Endodermal cell (in vitro differentiated cells): ENCODE measurements around the gene MS4A5. TPM values are rescaled to one million over a fixed set of nuclear protein-coding genes. Genes with fewer than 3 reads are reported as not detected.

ENCODE experiments used
- DNase-seq: peaks from one replicate; pipeline ENCODE4 v3.0.0-alpha.2; 2017
- H3K27ac ChIP-seq: 2 replicates; pipeline ENCODE4 v1.5.1; 2013; ENCODE audit warnings: mild to moderate bottlenecking, low read depth, low read length, moderate library complexity
- H3K27me3 ChIP-seq: 2 replicates; pipeline ENCODE4 v1.6.1; 2013; ENCODE audit warnings: mild to moderate bottlenecking, low read length, moderate library complexity; ENCODE audit not compliant: insufficient read depth, control insufficient read depth, poor library complexity, severe bottlenecking
- H3K36me3 ChIP-seq: 2 replicates; pipeline ENCODE4 v1.7.0; 2013; ENCODE audit warnings: mild to moderate bottlenecking, low read length, moderate library complexity; ENCODE audit not compliant: control insufficient read depth, insufficient read depth
- H3K4me1 ChIP-seq: one replicate; pipeline ENCODE4 v1.7.0; 2013; ENCODE audit warnings: low read length; ENCODE audit not compliant: control insufficient read depth, insufficient read depth
- H3K4me3 ChIP-seq: 2 replicates; pipeline ENCODE4 v1.5.1; 2013; ENCODE audit warnings: mild to moderate bottlenecking, low read length, moderate library complexity
- H3K9ac ChIP-seq: 2 replicates; pipeline ENCODE4 v1.6.1; 2013; ENCODE audit warnings: mild to moderate bottlenecking, low read length, moderate library complexity; ENCODE audit not compliant: poor library complexity, severe bottlenecking; ENCODE audit errors: extremely low read depth
- H3K9me3 ChIP-seq: 2 replicates; pipeline ENCODE4 v1.6.1; 2013; ENCODE audit warnings: mild to moderate bottlenecking, low read length, moderate library complexity; ENCODE audit not compliant: control insufficient read depth
- H3K27ac Mint-ChIP-seq: 2 replicates; pipeline ENCODE4 v1.8.0; 2020; ENCODE audit warnings: mixed read lengths
- H3K27me3 Mint-ChIP-seq: 2 replicates; pipeline ENCODE4 v1.8.0; 2021; ENCODE audit warnings: mild to moderate bottlenecking, mixed read lengths; ENCODE audit not compliant: insufficient read depth
- H3K36me3 Mint-ChIP-seq: 2 replicates; pipeline ENCODE4 v1.8.0; 2020; ENCODE audit warnings: low read depth, mixed read lengths
- H3K4me1 Mint-ChIP-seq: 2 replicates; pipeline ENCODE4 v1.8.0; 2020; ENCODE audit warnings: mixed read lengths
- H3K4me3 Mint-ChIP-seq: 2 replicates; pipeline ENCODE4 v1.8.0; 2020; ENCODE audit warnings: mild to moderate bottlenecking, moderate library complexity, mixed read lengths
- H3K9me3 Mint-ChIP-seq: 2 replicates; pipeline ENCODE4 v1.8.0; 2020; ENCODE audit warnings: mild to moderate bottlenecking, mixed read lengths
- WGBS, 2 experiments: methylation state at CpG; one replicate each; pipeline versions ENCODE4 v1.1.5 to v1.1.7; 2013; ENCODE audit warnings: missing lambda C conversion rate in 2 of 2, mixed read lengths in 1 of 2; ENCODE audit not compliant: insufficient coverage in 1 of 2, insufficient read length in 1 of 2; 5-methylcytosine and 5-hydroxymethylcytosine counted together
- total RNA-seq, 2 donors: library from RNA; stranded (reverse); fragmentation: NEBNext Ultra II Directional in 1 of 2; extraction: Animal tissue kit (Norgen Biotek cat#: 25700) in 1 of 2; gene quantifications; 2 replicates in 1 of 2; 3 replicates in 1 of 2; pipeline ENCODE4 v1.2.1, GENCODE V29; 2021
- TF ChIP-seq, protein P1 (sequence below): fragments of 200-600 bp; sonication (generic); conservative IDR thresholded peaks from 2 replicates; pipeline ENCODE4 v1.5.0; 2021; ENCODE audit warnings: antibody characterized with exemption, mild to moderate bottlenecking

MS4A5 gene
- total RNA-seq, 2 donors from 2014 or later, result not detected

DNA sequence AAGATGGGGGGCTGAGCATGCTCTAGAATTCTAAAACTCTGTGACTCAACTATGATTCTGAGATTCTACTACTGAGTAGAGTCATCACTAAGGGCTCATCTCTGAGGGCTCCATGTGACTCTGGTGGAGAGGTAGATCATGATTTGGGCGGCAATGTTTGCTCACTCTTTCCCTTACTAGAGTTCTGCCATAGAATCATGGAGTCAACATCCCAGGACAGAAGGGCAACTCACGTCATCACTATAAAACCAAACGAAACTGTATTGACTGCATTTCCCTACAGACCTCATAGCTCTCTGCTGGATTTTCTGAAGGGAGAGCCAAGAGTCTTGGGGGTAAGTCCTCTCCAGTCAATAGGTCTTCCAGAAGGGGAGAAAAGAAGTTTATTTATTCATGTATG, 33.0 kb upstream of the MS4A5 start, which contains the start of gene MS4A14:
Gene MS4A14, plus strand, starts transcription at position 78 of the 400 bp plus-strand sequence. Its CDS starts 120 bp downstream, at position 198.
- no peak for DNase-seq
- Histone ChIP-seq H3K27ac (no peak within 1 kb of the TSS), H3K4me3 (no peak within 1 kb of the TSS), H3K9me3 (no peaks in the 10 kb centered on the region), H3K36me3 (no peaks in the 10 kb centered on the region), H3K9ac (no peak within 1 kb of the TSS), H3K27me3 (no peaks in the 10 kb centered on the region), H3K4me1 (no peaks in the 10 kb centered on the region)
- Mint-ChIP-seq H3K4me1 (no peaks in the 10 kb centered on the region), H3K9me3 (peaks cover under 1% of the 10 kb centered on the region), H3K36me3 (no peaks in the 10 kb centered on the region), H3K4me3 (no peak within 1 kb of the TSS), H3K27me3 (no peaks in the 10 kb centered on the region), H3K27ac (no peak within 1 kb of the TSS)
- TF ChIP-seq, protein P1, sequence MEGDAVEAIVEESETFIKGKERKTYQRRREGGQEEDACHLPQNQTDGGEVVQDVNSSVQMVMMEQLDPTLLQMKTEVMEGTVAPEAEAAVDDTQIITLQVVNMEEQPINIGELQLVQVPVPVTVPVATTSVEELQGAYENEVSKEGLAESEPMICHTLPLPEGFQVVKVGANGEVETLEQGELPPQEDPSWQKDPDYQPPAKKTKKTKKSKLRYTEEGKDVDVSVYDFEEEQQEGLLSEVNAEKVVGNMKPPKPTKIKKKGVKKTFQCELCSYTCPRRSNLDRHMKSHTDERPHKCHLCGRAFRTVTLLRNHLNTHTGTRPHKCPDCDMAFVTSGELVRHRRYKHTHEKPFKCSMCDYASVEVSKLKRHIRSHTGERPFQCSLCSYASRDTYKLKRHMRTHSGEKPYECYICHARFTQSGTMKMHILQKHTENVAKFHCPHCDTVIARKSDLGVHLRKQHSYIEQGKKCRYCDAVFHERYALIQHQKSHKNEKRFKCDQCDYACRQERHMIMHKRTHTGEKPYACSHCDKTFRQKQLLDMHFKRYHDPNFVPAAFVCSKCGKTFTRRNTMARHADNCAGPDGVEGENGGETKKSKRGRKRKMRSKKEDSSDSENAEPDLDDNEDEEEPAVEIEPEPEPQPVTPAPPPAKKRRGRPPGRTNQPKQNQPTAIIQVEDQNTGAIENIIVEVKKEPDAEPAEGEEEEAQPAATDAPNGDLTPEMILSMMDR, result no peak
- WGBS, 2 experiments, result 80 to 87% methylated on average over 2 of the region's 3 CpGs

DNA sequence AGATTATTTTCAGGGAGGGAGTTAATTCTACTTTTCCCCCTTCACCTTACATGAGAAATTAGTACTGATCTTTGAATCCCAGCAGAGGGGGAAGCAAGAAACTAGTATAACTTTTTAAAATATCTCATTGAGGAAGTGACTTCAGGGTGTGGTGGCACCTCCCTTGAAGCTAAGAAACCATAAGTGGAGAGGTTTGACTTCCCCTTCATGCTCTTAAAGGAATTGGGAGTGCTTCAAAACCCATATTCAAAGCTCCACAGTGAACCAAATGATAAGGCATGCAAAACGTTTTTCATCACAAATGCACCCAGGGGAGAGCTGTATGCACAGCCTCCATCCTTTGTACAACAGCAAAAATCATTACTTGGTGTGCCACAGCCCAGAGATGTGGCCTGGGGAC, 32.6 kb upstream of the MS4A5 start:
- Histone ChIP-seq H3K9ac (no peak overlapping the region), H3K27ac (no peak overlapping the region), H3K4me1 (no peaks in the 10 kb centered on the region), H3K4me3 (no peak overlapping the region), H3K27me3 (no peaks in the 10 kb centered on the region), H3K36me3 (no peaks in the 10 kb centered on the region), H3K9me3 (no peaks in the 10 kb centered on the region)
- H3K4me3 Mint-ChIP-seq, result no peak overlapping the region
- H3K4me1 Mint-ChIP-seq, result no peaks in the 10 kb centered on the region
- 29 to 43% methylated on average over 1 of the region's 1 CpG for WGBS, 2 experiments
- H3K27me3 Mint-ChIP-seq, result no peaks in the 10 kb centered on the region
- TF ChIP-seq, protein P1, result no peak
- peaks cover 5% of the 10 kb centered on the region for H3K9me3 Mint-ChIP-seq
- DNase-seq, result no peak
- no peaks in the 10 kb centered on the region for H3K36me3 Mint-ChIP-seq
- no peak overlapping the region for H3K27ac Mint-ChIP-seq

DNA sequence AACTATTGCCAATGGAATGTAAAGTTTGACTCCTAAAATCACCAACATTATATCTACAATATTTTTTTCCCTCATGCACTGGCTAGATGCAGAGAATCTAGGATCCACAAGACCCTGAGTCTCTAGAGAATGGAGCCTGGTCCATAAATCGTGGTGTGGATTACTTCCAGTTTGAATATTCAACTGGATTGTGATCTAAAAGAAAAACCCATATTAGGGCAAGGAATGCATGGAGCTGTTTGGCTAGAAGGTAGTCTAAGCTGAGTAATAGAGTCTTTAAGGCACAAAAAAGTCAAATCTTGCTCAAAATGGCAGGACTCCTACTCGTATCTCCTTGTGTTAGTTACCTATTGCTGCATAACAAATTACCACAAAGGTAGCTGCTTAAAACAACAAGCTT, 9.4 kb upstream of the MS4A5 start:
- Mint-ChIP-seq H3K4me1 (peaks cover 14% of the 10 kb centered on the region), H3K36me3 (no peaks in the 10 kb centered on the region)
- 40 to 46% methylated on average over 2 of the region's 2 CpGs for WGBS, 2 experiments

More for the DNA sequence above, 9.4 kb upstream of the MS4A5 start:
- H3K36me3 ChIP-seq, result no peaks in the 10 kb centered on the region
- H3K4me1 ChIP-seq, result peaks cover 2% of the 10 kb centered on the region
- H3K27ac Mint-ChIP-seq, result no peak overlapping the region
- H3K27me3 Mint-ChIP-seq, result no peaks in the 10 kb centered on the region
- peaks cover 5% of the 10 kb centered on the region for H3K9me3 ChIP-seq
- no peaks in the 10 kb centered on the region for H3K9me3 Mint-ChIP-seq
- H3K4me3 Mint-ChIP-seq, result no peak overlapping the region
- no peak overlapping the region for H3K4me3 ChIP-seq
- TF ChIP-seq, protein P1, result no peak
- H3K27me3 ChIP-seq, result no peaks in the 10 kb centered on the region
- no peak overlapping the region for H3K9ac ChIP-seq
- H3K27ac ChIP-seq, result no peak overlapping the region
- no peak for DNase-seq
